Measurements from ENCODE around the gene CARD6. TPM values are rescaled to one million over a fixed set of nuclear protein-coding genes. Genes with fewer than 3 reads are reported as not detected.

CARD6 gene
- polyA plus RNA-seq, 4 donors, result 2.5 to 3.6 (median 2.8) TPM

Other genes with a start within 250 kb of the CARD6 start
- gene PTGER4, start 161.5 kb upstream of the CARD6 start, polyA plus RNA-seq (ENCODE audit: insufficient read length in 4 of 4), result 10 to 100 TPM; 10.1 to 14.3 (median 11.6) TPM
- gene TTC33, start 85.4 kb upstream of the CARD6 start, polyA plus RNA-seq (ENCODE audit: insufficient read length in 4 of 4), result 10 to 100 TPM; 31.5 to 43.9 (median 34.2) TPM
- gene PRKAA1, start 43.0 kb upstream of the CARD6 start, polyA plus RNA-seq (ENCODE audit: insufficient read length in 4 of 4), result 10 to 100 TPM; 59.4 to 89.3 (median 78.1) TPM
- 1,000 to 10,000 TPM; 1,683 to 2,189 (median 2,054) TPM for gene RPL37, start 6.1 kb upstream of the CARD6 start, polyA plus RNA-seq (ENCODE audit: insufficient read length in 4 of 4)
- gene C7, start 68.1 kb downstream of the CARD6 start, polyA plus RNA-seq (ENCODE audit: insufficient read length in 4 of 4), result 100 to 1,000 TPM; 125 to 241 (median 179) TPM
- under 1 TPM in 3 of 4 donors, not detected in 1; 0.09 to 0.23 (median 0.13) TPM for gene MROH2B, start 230.0 kb downstream of the CARD6 start, polyA plus RNA-seq (ENCODE audit: insufficient read length in 4 of 4)